ENCODE measurements around the gene ATP8B1. TPM values are rescaled to one million over a fixed set of nuclear protein-coding genes. Genes with fewer than 3 reads are reported as not detected.
A peak's percentile ranks its signal among the peaks of the same experiment; 100 is the strongest.

Gene ATP8B1
- total and polyA plus RNA-seq, 4 donors: 3.9 to 22.0 (median 5.7) TPM

GRCh38 chr18:57630002-57630753, 172.9 kb downstream of the ATP8B1 start:
- peak; percentile 94 for DNase-seq (ENCODE audit: low spot score)
- TF ChIP-seq RAD21 (IDR thresholded peaks at IDR 0.05): peak; percentile 86 to 93
- TF ChIP-seq RXRA (IDR thresholded peaks at IDR 0.05): peak; percentile 66 to 85
- peak; percentile 96 for TF ChIP-seq ZBTB33 (IDR thresholded peaks at IDR 0.05)
- peak; percentile 68 for TF ChIP-seq CTCF (IDR thresholded peaks at IDR 0.05; ENCODE audit: low read depth, low read length, missing input control)
- TF ChIP-seq NR2F2 (IDR thresholded peaks at IDR 0.05): peak; percentile 88
- peak; percentile 15 to 87 for TF ChIP-seq GABPA (IDR thresholded peaks at IDR 0.05 in 1 of 2, conservative IDR thresholded peaks at IDR 0.05 in 1 of 2)
- TF ChIP-seq SP1 (IDR thresholded peaks at IDR 0.05): peak; percentile 57
- peak; percentile 22 for TF ChIP-seq HNF4G (IDR thresholded peaks at IDR 0.05)
- TF ChIP-seq TAF1 (conservative IDR thresholded peaks at IDR 0.05): no peak
- peak; percentile 100 for TF ChIP-seq YY1 (IDR thresholded peaks at IDR 0.05)
- peak; percentile 61 for TF ChIP-seq REST (IDR thresholded peaks at IDR 0.05)
- peak; percentile 49 for TF ChIP-seq ATF3 (IDR thresholded peaks at IDR 0.05)
- peak in 1 of 2 donors; percentile 45 for TF ChIP-seq HNF4A (conservative IDR thresholded peaks at IDR 0.05)
- TF ChIP-seq JUND (IDR thresholded peaks at IDR 0.05): no peak
- TF ChIP-seq FOXA2 (IDR thresholded peaks at IDR 0.05): no peak
- no peak for TF ChIP-seq FOXA1 (IDR thresholded peaks at IDR 0.05)
- peak; percentile 16 to 73 for TF ChIP-seq EGR1 (IDR thresholded peaks at IDR 0.05; ENCODE audit: low read depth in 2 of 2)
- TF ChIP-seq MAX (IDR thresholded peaks at IDR 0.05): peak; percentile 98
- peak overlapping the region; percentile 62 to 76 for H3K9ac ChIP-seq (ENCODE audit: low read depth in 1 of 2, low read length in 2 of 2)
- 5% methylated on average over 52 of the region's 52 CpGs for WGBS
- H3K4me1 ChIP-seq (ENCODE audit: control insufficient read depth in 4 of 4, insufficient read depth in 4 of 4, low read length in 3 of 4): peaks cover 0 to 10% (median 3%) of the 10 kb centered on the region in 4 donors
- H3K9me3 ChIP-seq (ENCODE audit: control insufficient read depth in 4 of 4, low read length in 3 of 4): no peaks in the 10 kb centered on the region
- H3K27ac ChIP-seq (ENCODE audit: low read depth in 1 of 2, low read length in 2 of 2): peak overlapping the region; percentile 51 to 85
- no peaks in the 10 kb centered on the region for H3K27me3 ChIP-seq (ENCODE audit: control insufficient read depth in 4 of 4, insufficient read depth in 4 of 4, low read length in 3 of 4)
- H3K36me3 ChIP-seq (ENCODE audit: control insufficient read depth in 4 of 4, insufficient read depth in 3 of 4, low read depth in 1 of 4, low read length in 3 of 4): no peaks in the 10 kb centered on the region
- H3K4me3 ChIP-seq (ENCODE audit: low read depth in 1 of 3, low read length in 3 of 3): peak overlapping the region; percentile 82 to 86 (median 83)

All from liver (tissue), 9 donors.